Ectodermal cell (in vitro differentiated cells): ENCODE measurements around the gene IL15RA. TPM values are rescaled to one million over a fixed set of nuclear protein-coding genes. Genes with fewer than 3 reads are reported as not detected.

Experiments
- H3K27ac ChIP-seq: 2 replicates; pipeline ENCODE4 v1.7.0; 2013; ENCODE audit warnings: mild to moderate bottlenecking, low read depth, low read length; ENCODE audit not compliant: insufficient read depth, poor library complexity, severe bottlenecking
- H3K27me3 ChIP-seq: 2 replicates; pipeline ENCODE4 v1.7.0; 2013; ENCODE audit warnings: mild to moderate bottlenecking, low read length; ENCODE audit not compliant: insufficient read depth, control insufficient read depth, poor library complexity, severe bottlenecking
- H3K36me3 ChIP-seq: one replicate; pipeline ENCODE4 v1.7.0; 2013; ENCODE audit warnings: low read length; ENCODE audit not compliant: control insufficient read depth, insufficient read depth
- H3K4me1 ChIP-seq: one replicate; pipeline ENCODE4 v1.7.0; 2013; ENCODE audit warnings: low read length; ENCODE audit not compliant: control insufficient read depth, insufficient read depth
- H3K4me3 ChIP-seq: 2 replicates; pipeline ENCODE4 v1.7.0; 2013; ENCODE audit warnings: low read depth, low read length, control low read depth; ENCODE audit not compliant: insufficient read depth
- H3K9me3 ChIP-seq: 2 replicates; pipeline ENCODE4 v1.7.0; 2013; ENCODE audit warnings: mild to moderate bottlenecking, low read length, moderate library complexity; ENCODE audit not compliant: control insufficient read depth
- WGBS, 2 experiments: methylation state at CpG; one replicate each; pipeline ENCODE4 v1.1.7; 2013; ENCODE audit warnings: missing lambda C conversion rate in 2 of 2; 5-methylcytosine and 5-hydroxymethylcytosine counted together
- polyA plus RNA-seq, 4 experiments: library from polyadenylated mRNA; stranded (reverse); fragments of 50-300 nt; gene quantifications; one replicate each; pipeline ENCODE4 v1.2.3, GENCODE V29; 2013

The IL15RA gene, protein sequence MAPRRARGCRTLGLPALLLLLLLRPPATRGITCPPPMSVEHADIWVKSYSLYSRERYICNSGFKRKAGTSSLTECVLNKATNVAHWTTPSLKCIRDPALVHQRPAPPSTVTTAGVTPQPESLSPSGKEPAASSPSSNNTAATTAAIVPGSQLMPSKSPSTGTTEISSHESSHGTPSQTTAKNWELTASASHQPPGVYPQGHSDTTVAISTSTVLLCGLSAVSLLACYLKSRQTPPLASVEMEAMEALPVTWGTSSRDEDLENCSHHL
- polyA plus RNA-seq (2013, experiment 1 of 4): not detected
- not detected for polyA plus RNA-seq (2013, experiment 2 of 4)
- not detected for polyA plus RNA-seq (2013, experiment 3 of 4)
- not detected for polyA plus RNA-seq (2013, experiment 4 of 4)

DNA sequence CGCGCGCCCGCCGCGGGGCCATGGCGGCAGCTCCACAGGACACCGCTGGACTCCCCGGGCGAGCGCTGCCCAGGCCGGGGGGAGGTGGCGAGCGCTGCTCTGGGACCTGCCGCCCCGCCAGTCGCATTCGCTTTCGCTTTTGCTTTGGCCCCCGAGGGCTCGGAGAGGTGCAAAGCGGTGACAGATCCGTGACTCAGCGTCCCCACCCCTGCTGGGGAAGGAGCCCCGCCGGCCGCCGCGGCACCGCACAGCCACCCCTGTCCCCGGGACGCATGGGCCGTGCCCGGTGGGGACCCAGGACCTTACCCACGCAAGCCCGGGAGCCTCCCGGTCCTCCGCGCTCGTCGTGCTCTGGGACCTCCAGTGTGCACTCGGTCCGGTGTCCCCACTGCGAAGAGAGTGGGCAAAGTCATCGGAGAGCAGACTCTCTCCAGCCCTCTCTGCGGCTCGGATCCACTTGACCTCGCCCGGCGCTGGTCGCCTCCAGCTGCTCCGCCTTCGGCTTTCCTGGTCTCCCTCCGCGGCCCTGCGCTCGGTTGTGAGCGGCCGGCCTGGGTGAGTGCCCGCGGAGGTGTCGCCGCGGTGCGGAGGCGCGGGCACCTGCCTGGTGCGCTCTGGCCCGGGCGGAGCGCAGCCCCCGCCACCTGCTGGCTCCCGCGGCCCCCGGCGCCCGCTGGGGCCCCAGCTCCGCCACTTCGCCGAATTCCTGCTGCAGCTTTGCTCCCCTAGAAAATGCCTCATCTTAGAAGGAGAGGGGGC lies at the start of gene IL15RA:
TSS of gene IL15RA (minus strand) at position 73 of the 759 bp plus-strand sequence. CDS start at position 22, 51 bp downstream.
- Histone ChIP-seq H3K27ac (no peak within 1 kb of the TSS), H3K27me3 (peaks cover 62% of the 10 kb centered on the region), H3K4me1 (peaks cover 6% of the 10 kb centered on the region), H3K9me3 (no peaks in the 10 kb centered on the region), H3K4me3 (peak within 1 kb of the TSS; percentile 51), H3K36me3 (no peaks in the 10 kb centered on the region)
- WGBS, 2 experiments: 0 to 1% methylated on average over 80 of the region's 80 CpGs

DNA sequence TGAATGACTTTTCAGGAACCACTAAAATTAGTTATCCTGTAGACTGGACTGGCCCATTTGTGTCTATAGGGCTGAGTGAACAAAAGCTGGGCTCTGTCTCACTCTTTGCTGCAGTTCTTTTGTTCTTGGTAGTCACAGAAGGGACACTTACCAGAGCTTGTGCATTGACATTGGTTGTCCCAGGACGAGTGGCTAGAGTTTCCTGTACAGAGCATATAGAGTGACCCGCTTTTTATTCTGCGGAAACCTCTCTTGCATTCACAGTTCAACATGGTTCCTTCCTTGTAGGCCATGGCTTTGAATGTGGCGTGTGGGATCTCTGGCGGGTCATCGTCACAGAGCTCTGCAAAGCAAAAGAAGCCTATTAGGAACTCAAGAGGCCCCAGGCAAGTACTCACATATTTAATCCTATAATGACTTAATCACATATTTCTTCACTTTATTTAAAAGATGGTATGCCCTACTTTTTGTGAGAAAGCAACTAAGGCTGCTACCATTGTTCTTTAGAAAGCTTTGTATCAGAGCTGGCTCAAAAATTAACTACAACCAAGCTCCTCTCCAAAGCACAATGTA lies 48.4 kb upstream of the IL15RA start:
- 92 to 94% methylated on average over 6 of the region's 6 CpGs for WGBS, 2 experiments
- Histone ChIP-seq H3K4me1 (no peaks in the 10 kb centered on the region), H3K27ac (no peak overlapping the region), H3K9me3 (no peaks in the 10 kb centered on the region), H3K4me3 (no peak overlapping the region), H3K27me3 (no peaks in the 10 kb centered on the region), H3K36me3 (no peaks in the 10 kb centered on the region)

DNA sequence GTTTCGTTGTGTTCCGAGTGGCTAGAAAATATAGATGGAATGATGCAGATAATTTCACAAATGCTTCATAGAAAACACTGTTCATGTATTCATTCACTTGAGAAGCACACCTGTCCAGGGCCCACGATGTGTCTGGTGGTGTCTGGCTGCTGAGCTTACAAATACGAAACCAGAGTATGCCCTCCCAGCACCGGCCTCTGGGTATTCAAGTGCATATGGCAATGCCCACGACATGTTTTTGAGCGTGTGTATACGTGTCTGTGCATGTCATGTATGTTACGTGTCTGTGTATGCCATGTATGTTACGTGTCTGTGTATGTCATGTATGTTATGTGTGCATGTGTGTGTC lies 47.0 kb upstream of the IL15RA start:
- WGBS, 2 experiments: 92 to 93% methylated on average over 8 to 10 of the region's 10 CpGs

DNA sequence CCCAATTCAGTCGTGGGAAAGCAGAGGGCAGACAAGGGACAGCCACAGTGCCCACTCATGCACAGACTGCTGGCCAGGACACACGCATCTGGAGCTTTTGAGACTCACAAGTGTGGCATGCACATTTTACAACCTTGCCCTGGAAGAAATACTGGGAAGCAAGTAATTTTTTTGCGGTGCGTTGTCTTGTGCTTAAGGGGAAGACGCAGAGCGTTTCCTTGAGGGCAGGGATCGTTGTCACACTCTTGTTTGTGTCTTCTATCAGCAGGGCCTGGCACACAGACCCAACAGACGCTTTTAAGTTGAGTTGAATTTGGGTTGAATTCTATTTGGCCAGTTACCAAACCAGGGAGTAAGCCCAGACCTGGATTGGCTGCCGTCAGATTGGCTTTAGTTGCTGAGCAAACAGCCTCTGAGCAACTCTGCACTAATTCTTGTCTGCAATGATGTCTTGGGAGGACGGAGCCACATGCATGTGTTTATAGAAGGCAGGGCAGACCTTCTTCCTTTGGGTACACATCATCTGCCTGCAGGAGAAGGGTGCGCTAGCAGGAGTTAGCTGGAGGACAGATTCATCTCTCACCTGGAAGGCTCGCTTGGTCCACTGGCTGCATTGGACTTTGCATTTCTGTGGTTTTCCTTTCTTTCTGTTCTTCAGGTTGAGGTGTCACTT lies 46.5 kb upstream of the IL15RA start:
- no peaks in the 10 kb centered on the region for H3K9me3 ChIP-seq
- no peaks in the 10 kb centered on the region for H3K4me1 ChIP-seq
- H3K4me3 ChIP-seq: no peak overlapping the region
- H3K27ac ChIP-seq: no peak overlapping the region
- no peaks in the 10 kb centered on the region for H3K27me3 ChIP-seq
- 85 to 86% methylated on average over 12 of the region's 12 CpGs for WGBS, 2 experiments
- no peaks in the 10 kb centered on the region for H3K36me3 ChIP-seq

More for the DNA sequence above, 47.0 kb upstream of the IL15RA start:
- Histone ChIP-seq H3K36me3 (no peaks in the 10 kb centered on the region), H3K4me1 (no peaks in the 10 kb centered on the region), H3K4me3 (no peak overlapping the region), H3K9me3 (no peaks in the 10 kb centered on the region), H3K27ac (no peak overlapping the region), H3K27me3 (no peaks in the 10 kb centered on the region)

DNA sequence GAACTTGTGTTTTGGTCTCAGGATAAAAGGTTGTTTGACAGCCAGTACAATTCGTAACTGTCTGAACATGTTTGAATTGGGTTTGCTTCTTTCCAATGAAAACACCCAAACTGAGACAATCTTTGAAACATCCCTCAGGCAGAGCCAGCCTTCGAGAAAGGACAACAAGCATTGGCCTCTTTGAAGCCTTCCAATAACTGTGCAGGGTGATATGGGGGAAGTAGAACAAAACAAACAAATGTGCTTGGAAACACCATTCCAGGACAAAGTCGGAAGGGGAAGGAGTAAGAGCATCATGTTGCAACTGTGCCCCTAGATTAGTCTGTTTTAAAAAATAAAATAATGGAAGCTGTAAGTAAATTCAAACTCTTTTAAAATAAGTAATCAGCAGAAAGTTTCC lies 45.3 kb upstream of the IL15RA start:
- no peaks in the 10 kb centered on the region for H3K36me3 ChIP-seq
- no peaks in the 10 kb centered on the region for H3K27me3 ChIP-seq
- no peaks in the 10 kb centered on the region for H3K9me3 ChIP-seq
- WGBS, 2 experiments: 88% methylated on average over 3 of the region's 3 CpGs
- no peak overlapping the region for H3K27ac ChIP-seq
- H3K4me1 ChIP-seq: no peaks in the 10 kb centered on the region
- H3K4me3 ChIP-seq: no peak overlapping the region

DNA sequence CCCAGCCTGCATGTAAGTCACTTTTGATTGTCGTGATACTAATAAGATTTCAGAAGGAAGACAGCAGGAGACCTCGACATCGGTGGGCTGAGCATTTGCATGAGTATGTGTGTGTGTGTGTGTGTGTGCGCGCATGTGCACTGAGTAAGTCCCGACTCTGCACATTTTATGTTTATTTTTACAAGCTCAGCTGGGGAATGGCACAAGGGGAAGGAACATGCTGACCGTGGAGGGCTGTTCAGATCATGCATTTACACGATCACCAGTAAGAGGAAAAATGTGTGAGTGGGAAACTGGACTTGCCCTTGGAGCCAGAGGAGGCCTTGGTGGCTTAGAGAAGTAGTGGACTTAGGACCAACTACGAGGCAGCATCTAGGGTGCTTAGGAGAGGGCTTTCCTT lies 43.5 kb upstream of the IL15RA start:
- Histone ChIP-seq H3K4me1 (no peaks in the 10 kb centered on the region), H3K27ac (no peak overlapping the region), H3K9me3 (no peaks in the 10 kb centered on the region), H3K27me3 (no peaks in the 10 kb centered on the region), H3K36me3 (no peaks in the 10 kb centered on the region), H3K4me3 (no peak overlapping the region)
- WGBS, 2 experiments: 94 to 97% methylated on average over 9 of the region's 9 CpGs

DNA sequence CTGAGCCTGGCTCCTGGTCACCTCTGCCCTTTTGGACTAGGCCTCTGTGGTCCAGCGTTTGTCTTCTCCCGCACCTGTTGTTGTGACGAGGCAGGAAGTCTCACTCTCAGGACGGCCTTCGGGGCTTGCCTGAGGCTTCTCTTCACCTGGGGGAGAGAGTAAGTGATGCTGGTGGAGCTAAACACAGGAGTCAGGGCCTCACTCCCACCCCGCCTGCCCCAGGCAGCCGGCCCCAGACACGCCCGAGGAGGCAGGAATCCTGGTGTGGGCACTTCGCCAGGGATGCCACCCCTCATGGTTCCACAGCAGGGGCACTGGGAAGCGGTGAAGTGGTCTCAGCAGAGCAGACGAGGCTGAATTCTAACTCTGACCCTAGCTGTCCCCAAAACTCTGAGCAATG lies 42.5 kb upstream of the IL15RA start:
- no peaks in the 10 kb centered on the region for H3K4me1 ChIP-seq
- 89 to 90% methylated on average over 12 of the region's 12 CpGs for WGBS, 2 experiments
- H3K36me3 ChIP-seq: no peaks in the 10 kb centered on the region
- H3K9me3 ChIP-seq: no peaks in the 10 kb centered on the region
- H3K4me3 ChIP-seq: no peak overlapping the region
- H3K27me3 ChIP-seq: no peaks in the 10 kb centered on the region
- no peak overlapping the region for H3K27ac ChIP-seq

DNA sequence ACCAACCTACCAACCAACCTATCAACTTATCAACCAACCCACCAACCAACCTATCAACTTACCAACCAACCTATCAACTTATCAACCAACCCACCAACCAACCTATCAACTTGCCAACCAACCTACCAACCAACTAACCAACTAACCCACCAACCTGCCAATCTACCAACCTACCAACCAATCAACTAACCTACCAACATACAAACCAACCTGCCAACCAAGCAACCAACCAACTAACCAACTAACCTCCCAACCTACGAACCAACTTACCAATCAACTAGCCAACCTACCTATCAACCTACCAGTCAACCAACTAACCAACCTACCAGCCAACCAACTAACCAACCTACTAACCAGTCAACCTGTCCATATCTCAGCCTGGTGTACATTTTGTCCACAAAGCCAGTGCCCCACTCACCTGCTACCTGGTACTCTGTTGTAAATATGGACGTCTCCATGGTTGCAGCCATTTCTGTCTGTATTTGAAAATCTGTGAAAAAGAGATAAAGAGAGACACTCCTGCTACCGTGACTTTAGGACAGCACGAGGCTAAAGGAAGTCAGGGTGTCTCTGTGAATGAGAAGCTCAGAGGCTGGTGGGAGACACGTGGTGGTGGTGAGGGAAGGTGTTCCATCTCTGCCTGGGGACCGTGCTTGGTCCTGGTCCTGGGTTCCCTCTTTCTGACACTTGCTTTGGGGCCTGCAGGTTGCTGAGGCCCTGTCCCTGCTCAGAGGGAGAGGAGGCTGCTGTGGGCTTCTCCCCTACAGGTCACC lies 41.9 kb upstream of the IL15RA start:
- Histone ChIP-seq H3K27me3 (no peaks in the 10 kb centered on the region), H3K27ac (no peak overlapping the region), H3K9me3 (no peaks in the 10 kb centered on the region), H3K36me3 (no peaks in the 10 kb centered on the region), H3K4me3 (no peak overlapping the region), H3K4me1 (no peaks in the 10 kb centered on the region)
- WGBS, 2 experiments: 82 to 83% methylated on average over 6 of the region's 6 CpGs

DNA sequence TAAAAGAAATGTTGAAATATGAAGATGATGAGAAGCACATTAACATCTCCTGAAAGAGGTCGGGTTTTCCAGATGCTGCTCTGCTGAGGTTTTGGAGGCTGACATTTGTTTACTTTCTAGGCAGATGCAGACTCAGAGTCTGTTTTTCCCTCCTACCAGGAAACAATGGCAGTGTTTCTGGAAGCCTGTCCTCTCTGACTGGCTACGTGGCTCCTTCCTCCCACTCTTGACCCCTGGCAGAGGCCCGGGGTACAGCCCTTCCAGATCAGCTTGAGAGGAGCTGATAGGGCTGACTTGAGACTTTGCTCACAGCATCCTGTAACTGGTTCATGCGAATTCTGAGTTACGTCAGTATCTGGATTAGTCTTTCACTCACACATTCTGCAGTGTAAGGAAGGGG lies 41.1 kb upstream of the IL15RA start:
- no peak overlapping the region for H3K4me3 ChIP-seq
- 92 to 93% methylated on average over 5 of the region's 5 CpGs for WGBS, 2 experiments
- no peaks in the 10 kb centered on the region for H3K4me1 ChIP-seq
- no peaks in the 10 kb centered on the region for H3K36me3 ChIP-seq
- no peak overlapping the region for H3K27ac ChIP-seq
- no peaks in the 10 kb centered on the region for H3K27me3 ChIP-seq
- H3K9me3 ChIP-seq: no peaks in the 10 kb centered on the region
